ENCODE results near the gene NANOGP8. TPM values are rescaled to one million over a fixed set of nuclear protein-coding genes. Genes with fewer than 3 reads are reported as not detected.

NANOGP8 gene
- polyA plus RNA-seq, 4 donors = 0.53 to 0.73 TPM; not detected in 2

- DNase-seq (ENCODE audit: low read depth in 4 of 4, low spot score in 2 of 4) = no peak
Measured at GRCh38 chr15:35061825-35062737, 23.0 kb downstream of the NANOGP8 start.

GRCh38 chr15:35061161-35061824 is 23.8 kb downstream of the NANOGP8 start:
- DNase-seq (ENCODE audit: low read depth in 4 of 4, low spot score in 2 of 4) = no peak

DNA sequence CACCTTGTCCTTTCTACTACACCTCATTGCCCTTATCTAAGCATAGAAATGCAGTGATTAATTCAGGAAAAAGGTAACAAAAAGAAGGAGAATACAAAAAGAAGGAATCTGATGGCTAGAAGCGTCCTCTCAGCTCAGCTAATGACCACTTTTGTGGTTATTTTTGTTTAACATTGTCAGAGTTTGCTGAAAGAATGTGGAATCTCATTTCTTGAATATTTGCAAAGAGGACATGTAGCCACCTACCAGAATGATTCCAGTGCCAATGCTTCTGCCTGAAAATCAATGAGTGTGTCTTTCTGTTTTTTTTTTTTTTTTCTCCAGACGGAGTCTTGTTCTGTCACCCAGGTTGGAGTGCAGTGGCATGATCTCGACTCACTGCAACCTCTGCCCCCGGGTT is 24.5 kb downstream of the NANOGP8 start:
- no peak for DNase-seq (ENCODE audit: low read depth in 4 of 4, low spot score in 2 of 4)

DNA sequence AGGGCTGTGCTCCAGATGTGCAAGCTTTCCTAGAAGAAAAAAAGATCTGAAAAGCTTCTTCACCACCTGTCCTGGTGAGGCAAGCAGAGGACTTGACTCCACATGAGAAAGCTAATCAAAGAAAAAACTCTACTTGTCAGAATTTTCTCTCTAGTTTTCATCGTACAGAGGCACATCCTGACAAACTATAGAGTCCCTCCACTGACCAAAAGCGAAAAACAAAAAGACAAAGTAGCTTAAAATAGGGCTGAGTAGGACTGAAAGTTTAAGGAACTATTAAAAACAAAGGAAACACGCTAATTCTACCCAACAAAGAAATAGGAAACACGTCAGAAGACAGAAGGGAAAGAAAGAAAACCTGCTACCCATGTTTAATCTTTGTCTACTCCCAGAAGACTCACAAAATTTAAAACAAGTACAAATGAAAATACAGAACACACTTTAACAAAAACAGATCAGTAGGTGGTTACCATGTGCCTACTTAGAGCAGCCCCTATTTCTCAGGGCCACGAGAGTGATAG is 26.5 kb downstream of the NANOGP8 start:
- no peak for DNase-seq (ENCODE audit: low read depth in 4 of 4, low spot score in 2 of 4)

- DNase-seq (ENCODE audit: low read depth in 4 of 4, low spot score in 2 of 4) = no peak
Measured at GRCh38 chr15:35055416-35056105, 29.5 kb downstream of the NANOGP8 start.

- no peak for DNase-seq (ENCODE audit: low read depth in 4 of 4, low spot score in 2 of 4)
Measured at GRCh38 chr15:35054380-35054779, 30.7 kb downstream of the NANOGP8 start.

DNA sequence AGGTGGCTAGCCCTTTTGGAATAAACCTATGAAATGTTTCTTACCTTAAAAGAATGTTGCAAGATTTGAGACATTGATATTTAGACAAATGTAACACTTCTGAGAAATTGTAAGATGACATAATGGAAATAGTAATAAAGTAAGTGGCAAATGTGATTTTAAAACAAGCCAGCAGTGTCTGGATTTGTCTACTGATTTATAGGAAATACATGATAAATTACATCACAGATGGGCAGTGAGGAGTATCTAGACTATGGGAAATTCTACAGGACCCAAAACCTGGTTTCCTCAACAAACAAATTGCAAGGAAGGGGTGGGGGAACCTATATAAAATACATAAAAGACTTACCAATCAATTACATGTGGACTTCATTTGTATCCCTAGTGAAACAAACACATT is 37.1 kb downstream of the NANOGP8 start:
- no peak for DNase-seq (ENCODE audit: low read depth in 4 of 4, low spot score in 2 of 4)

- no peak for DNase-seq (ENCODE audit: low read depth in 4 of 4, low spot score in 2 of 4)
Measured at GRCh38 chr15:35047528-35047927, 37.6 kb downstream of the NANOGP8 start.

DNA sequence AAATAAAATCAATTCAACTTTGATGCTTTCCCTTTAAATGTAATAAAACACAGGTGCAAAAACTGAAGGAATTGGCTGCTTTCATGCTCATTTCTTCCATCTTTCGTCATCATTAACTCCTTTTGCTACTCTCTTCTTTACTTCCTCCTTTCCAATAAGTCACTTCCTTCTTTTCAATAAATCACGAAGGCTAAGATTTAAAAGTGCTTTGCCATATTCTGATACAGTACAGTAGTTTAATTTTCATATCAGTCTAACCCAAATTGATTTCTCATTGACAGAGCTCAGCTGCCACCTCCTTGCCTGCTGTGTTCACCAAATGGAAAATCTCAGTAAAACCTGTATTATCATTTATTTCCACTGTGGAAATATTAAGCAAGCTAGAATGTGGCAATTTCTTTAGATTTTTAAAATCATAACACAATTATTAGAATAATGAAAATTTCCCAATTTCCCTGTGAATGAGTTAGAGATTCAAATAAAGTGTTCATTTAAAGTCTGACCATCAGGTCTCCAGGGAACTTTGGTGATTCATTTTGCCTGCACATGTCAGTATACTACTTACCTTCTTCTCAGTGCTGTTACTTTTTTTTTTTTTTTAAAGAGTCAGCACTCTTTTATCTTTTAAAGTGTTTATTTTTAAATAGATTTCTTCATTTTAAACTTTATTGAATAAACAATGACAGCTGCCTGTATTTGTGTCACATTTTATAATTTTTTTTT is 41.6 kb downstream of the NANOGP8 start:
- DNase-seq (ENCODE audit: low read depth in 4 of 4, low spot score in 2 of 4) = no peak

GRCh38 chr15:35040339-35041255 is 44.5 kb downstream of the NANOGP8 start:
- DNase-seq (ENCODE audit: low read depth in 4 of 4, low spot score in 2 of 4) = no peak

DNA sequence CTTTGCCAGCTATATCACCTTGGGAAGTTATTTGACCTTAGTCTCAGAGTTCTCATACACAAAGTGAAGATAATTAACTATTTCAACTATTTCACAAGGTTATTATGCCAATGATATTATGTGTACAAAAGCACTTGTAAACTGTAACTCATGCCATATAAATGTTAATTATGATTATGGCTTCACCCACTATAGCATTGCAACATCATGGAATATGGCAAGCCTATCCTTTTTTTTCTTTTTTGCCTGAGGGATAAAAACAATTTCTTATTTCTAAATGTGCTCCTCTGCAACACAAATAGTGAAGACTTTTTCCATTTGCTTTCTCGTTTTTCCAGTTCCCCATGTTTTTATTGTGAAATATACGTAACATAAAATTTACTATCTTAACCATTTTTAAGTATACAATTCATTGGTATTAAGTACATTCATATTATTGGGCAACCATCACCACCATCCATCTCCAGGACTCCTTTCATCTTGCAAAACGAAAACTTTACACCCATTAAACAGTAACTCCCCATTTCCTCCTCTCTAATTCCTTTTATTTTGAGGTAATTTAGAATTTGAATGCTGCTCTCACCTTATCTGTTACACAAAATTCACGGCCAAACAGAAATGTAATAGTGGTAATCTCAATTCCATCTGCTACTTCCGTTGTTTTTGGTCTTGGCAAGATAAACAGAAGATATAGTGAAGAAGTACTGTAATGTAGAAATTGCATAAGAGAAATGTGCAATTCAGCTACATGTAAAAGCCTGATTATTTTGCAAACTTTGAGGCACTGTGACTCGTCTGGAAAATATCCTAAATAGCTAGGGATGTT is 46.3 kb downstream of the NANOGP8 start:
- DNase-seq (ENCODE audit: low read depth in 4 of 4, low spot score in 2 of 4) = no peak

Other genes with a start within 250 kb of the NANOGP8 start
- gene AQR, start 115.6 kb downstream of the NANOGP8 start, polyA plus RNA-seq (ENCODE audit: insufficient read length in 4 of 4) = 10 to 100 TPM; 37.3 to 43.2 (median 41.4) TPM
- 10 to 100 TPM; 54.4 to 72.4 (median 61.0) TPM for gene ZNF770, start 97.0 kb downstream of the NANOGP8 start, polyA plus RNA-seq (ENCODE audit: insufficient read length in 4 of 4)